ENCODE results near the gene ZFPL1.

The ZFPL1 gene

DNA sequence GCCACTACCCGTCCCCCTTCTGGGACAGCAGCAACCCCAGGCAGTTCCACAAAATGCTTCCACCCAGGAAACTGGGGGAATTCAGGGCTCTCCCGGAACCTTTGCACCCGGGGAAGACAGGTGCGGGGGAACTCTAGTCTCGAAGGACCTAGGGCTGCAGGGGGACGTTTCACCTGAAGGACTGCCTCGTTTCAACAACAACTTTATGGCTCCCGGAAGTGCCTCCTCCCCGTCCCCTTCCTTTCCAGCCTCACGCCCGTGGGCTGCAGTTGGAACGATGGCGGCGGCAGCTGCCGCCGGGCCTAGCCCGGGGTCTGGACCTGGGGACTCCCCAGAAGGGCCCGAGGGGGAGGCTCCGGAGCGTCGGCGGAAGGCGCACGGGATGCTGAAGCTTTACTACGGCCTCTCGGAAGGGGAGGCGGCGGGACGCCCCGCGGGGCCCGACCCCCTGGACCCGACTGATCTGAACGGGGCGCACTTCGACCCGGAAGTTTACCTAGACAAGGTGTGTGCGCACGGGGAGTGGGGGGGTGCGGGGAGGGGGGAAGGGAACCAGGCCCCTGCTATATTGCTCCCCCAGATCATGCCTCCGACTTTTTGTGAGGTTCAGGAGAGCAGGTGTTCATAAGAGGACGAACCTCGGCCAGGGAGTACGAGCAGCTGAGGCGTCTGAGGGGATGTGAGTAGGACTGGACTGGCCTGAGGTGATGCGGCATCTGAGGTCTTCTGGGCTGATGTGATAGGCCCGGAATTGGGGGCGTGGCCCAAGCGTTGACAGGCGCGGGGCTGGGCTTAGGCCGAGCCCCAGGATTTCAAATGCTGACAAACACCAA is 12.2 kb downstream of the ZFPL1 start, which contains the start of gene VPS51:
VPS51 (plus strand) TSS at position 241 of the 833 bp plus-strand sequence; CDS start at position 278, 37 bp downstream.
- DNase-seq (ENCODE audit: low read depth): peak; percentile 75

DNA sequence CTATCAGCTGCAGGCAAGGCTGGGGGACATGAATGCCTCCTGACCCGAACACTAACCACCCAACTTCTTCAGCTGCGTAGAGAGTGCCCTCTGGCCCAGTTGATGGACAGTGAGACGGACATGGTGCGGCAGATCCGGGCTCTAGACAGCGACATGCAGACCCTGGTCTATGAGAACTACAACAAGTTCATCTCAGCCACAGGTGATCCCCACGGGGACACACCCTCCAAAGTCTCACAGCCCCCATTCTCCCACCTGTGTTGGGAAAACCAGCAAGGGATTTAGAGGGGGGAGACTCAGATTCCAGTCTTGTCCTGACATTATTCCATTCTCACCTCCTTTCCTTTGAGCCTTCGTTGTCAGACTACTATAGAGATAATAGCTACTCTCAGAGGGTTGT is 12.9 kb downstream of the ZFPL1 start:
- no peak for DNase-seq (ENCODE audit: low read depth)

GRCh38 chr11:65100674-65101350 is 16.8 kb downstream of the ZFPL1 start:
- no peak for DNase-seq (ENCODE audit: low read depth)

GRCh38 chr11:65102142-65103095 is 18.4 kb downstream of the ZFPL1 start:
- DNase-seq (ENCODE audit: low read depth): no peak

- no peak for DNase-seq (ENCODE audit: low read depth)
Observed at GRCh38 chr11:65103476-65103875, 19.5 kb downstream of the ZFPL1 start.

DNA sequence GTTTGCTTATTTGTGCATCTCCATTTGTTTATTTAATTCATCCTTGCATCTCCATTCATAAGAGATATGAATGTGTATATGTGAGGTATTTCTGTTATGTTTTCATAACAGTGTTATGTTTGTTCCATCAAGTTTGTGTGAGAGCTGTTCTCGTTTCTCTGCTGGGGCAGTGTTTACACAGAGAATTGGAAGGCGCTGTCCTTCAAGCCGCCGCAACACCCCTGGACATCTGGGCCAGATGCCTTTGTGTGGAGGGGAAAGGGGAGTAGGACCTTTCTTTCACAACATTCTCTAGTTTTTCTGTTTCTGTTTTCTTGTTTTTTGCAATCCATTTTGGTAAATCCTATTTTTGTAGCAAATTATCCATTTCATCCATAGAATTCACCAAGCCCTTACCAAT is 20.6 kb downstream of the ZFPL1 start:
- no peak for DNase-seq (ENCODE audit: low read depth)

DNA sequence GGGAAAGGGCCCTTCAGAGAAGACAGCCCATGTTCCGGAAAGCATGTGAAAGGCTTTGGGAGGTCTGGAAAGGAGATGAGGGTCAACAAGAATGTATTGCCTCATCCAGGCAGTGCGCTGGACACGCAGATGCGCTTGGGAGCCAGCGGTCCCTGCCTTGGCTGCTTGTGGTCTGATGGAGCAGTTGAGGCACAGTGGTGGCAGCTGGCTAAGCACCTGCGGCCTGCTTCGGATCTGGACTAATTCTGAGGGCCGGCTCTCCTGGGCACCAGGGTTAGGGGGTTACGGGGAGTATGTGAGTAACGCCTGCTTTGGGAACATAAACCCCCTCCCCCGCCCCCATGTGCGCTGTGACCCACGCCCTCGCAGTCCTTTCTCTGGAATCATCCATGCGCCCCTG is 23.1 kb downstream of the ZFPL1 start:
- DNase-seq (ENCODE audit: low read depth): no peak

- no peak for DNase-seq (ENCODE audit: low read depth)
Observed at GRCh38 chr11:65107751-65108468, 23.9 kb downstream of the ZFPL1 start.

DNA sequence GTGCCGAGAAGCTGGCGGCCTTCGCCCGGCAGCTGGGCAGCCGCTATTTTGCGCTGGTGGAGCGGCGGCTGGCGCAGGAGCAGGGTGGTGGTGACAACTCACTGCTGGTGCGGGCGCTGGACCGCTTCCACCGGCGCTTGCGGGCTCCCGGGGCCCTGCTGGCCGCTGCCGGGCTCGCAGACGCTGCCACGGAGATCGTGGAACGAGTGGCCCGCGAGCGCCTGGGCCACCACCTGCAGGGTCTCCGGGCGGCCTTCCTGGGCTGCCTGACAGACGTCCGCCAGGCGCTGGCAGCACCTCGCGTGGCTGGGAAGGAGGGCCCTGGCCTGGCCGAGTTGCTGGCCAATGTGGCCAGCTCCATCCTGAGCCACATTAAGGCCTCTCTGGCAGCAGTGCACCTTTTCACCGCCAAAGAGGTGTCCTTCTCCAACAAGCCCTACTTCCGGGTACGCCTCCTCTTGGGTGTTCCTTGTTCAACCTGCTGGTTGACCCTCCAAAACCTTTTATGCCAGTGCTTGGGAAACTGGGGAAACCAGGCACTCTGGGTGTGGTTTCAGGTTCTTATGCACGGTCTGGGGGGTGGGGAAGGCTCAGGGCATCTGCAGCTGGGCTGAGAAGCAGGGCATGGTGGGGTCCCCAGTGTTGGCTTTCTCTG is 24.6 kb downstream of the ZFPL1 start:
- no peak for DNase-seq (ENCODE audit: low read depth)

DNA sequence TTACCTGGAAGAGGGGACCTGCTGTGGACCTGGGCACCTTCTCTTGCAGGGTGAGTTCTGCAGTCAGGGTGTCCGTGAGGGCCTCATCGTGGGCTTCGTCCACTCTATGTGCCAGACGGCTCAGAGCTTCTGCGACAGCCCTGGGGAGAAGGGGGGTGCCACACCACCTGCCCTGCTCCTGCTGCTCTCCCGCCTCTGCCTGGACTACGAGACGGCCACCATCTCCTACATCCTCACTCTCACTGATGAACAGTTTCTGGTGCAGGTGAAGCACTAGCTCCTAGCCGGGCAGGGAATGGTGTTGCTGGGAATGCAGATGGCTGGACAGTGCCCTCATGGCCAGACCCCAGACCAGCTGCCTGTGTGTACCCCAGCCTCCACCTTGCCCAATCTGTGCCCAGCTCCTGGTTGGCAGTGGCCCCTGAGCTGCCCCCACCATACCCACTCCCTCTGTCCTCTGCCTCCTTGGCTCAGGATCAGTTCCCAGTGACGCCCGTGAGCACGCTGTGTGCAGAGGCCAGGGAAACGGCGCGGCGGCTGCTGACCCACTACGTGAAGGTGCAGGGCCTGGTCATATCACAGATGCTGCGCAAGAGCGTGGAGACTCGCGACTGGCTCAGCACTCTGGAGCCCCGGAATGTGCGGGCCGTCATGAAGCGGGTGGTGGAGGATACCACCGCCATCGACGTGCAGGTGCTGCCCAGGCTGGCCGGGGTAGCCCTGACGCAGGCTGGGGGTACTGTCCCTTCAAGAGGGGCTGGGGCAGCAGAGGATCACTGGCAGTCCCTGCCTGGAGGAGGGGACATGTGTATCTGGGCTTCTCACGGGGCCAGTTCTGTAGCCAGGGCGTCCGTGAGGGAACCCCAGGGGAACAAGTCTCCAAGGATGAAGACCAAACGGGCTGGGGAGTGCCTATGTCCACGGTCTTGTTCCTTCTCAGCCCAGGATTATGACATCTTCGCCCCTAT is 25.5 kb downstream of the ZFPL1 start:
- no peak for DNase-seq (ENCODE audit: low read depth)

DNA sequence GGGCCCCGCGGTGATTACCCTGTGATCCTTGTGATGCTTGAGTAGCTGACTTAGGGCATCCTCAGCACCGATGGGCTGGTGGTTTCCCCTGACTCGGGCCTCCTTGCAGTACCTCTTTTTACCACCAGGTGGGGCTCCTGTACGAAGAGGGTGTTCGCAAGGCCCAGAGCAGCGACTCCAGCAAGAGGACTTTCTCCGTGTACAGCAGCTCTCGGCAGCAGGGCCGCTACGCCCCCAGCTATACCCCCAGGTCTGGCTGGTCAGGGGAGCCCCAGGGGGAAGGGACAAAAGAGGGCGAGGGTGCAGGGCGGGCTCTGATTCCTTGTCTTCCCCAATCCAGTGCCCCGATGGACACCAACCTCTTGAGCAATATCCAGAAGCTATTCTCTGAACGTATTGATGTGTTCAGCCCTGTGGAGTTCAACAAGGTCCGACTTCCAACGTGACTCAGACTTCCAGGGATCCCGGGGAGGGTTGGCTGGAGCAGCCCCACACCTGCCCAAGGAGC is 26.4 kb downstream of the ZFPL1 start:
- DNase-seq (ENCODE audit: low read depth): peak; percentile 70

GRCh38 chr11:65111159-65111743 is 27.2 kb downstream of the ZFPL1 start:
- DNase-seq (ENCODE audit: low read depth): no peak

DNA sequence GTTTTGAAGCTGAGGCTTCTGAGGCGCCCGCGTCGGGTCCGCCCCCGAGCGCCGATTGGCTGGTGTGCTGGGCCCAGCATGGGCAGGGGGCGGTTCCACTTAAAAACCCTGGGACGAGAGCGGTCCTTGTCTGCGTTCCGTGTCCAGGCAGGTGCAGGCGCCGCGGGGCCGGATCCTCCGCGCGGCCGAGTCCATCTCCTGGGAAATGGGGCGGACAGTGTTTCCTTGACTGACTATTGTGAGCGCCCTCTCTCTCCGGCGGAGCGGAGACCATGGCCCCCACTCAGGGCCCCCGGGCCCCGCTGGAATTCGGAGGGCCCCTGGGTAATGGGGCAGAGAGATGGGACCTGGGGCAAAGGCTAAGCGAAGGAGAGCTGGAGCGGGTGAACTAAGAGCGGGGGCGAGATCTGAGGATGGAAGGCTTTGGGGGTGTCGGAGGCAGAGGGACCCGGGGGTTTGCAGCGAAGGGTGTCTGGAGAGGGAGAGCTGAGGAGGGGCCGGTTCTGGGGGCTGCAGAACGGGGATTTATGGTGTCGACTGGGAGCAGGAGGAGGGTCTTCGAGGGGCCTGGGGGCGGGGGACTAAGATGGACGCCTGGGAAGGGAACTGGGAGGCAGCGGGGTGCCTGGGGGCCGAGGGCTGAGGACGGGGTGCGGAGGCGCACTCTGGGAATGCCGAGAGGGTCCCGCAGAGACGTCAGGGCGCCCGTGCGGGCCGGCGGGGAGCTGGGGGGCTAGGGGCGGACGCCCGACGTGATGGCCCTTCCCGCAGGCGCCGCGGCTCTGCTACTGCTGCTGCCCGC is 27.9 kb downstream of the ZFPL1 start, which contains the start of gene TM7SF2:
TM7SF2 (plus strand) TSS at position 129 of the 802 bp plus-strand sequence; CDS start at position 273, 144 bp downstream.
- peak; percentile 69 for DNase-seq (ENCODE audit: low read depth)

DNA sequence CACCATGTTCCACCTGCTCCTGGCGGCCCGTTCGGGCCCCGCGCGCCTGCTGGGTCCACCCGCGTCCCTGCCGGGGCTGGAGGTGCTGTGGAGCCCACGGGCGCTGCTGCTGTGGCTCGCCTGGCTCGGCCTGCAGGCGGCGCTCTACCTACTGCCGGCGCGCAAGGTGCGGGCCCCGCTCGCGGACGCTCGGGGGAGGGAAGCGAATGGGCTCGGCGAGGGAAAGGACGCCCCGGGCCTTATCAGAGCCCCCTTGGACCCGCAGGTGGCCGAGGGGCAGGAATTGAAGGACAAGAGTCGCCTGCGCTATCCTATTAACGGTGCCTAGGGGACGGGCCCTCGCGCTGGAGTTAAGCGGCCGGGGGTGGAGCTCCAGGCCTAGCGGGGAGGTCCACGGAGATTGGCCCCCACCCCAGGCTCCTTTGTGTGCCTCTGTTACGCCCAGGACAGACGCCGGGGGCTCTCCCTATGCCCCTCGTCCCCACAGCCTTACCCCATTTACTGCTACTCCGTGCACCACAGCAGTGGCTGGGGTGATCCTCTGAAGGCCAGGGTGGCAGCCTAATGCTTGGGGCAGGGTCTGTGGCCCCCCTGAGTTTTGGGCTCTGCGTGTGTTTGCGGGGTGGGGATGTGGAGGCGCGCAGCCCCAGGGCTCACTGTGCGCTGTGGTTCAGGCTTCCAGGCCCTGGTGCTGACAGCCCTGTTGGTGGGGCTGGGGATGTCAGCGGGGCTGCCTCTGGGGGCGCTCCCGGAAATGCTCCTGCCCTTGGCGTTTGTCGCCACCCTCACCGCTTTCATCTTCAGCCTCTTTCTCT is 28.7 kb downstream of the ZFPL1 start:
- DNase-seq (ENCODE audit: low read depth): no peak

DNA sequence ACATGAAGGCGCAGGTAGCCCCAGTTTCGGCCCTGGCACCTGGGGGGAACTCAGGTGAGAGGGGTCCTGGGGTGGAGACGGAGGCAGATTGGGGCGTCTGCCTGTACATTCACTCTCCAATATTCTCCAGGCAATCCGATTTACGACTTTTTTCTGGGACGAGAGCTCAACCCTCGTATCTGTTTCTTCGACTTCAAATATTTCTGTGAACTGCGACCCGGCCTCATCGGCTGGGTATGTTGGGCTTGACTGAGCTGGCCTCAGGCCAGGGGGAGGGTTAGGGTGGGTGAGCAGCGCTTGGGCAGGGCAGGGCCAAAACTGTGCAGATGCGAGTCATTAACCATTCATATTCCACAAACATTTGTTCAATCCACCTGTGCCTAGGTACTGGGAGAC is 29.3 kb downstream of the ZFPL1 start:
- DNase-seq (ENCODE audit: low read depth): no peak

DNA sequence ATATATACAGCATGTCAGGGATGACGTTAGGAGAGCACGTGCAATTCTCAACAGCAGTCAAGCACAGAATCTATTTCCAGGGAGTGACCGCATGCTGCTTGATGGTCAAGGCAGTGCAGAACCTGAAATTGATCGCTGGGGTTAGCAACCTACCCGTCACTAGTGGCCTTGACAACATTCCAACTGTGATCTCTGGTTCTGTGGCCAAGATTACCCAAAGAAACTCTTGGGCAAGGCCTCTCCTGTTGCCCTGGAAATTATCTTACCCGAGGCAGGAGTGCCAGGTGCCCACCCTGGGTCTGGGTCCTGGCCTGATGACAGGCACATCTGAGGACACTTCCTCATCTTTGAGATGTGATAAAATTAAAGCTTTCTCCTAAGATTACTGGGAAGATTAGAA is 29.8 kb downstream of the ZFPL1 start:
- no peak for DNase-seq (ENCODE audit: low read depth)

DNA sequence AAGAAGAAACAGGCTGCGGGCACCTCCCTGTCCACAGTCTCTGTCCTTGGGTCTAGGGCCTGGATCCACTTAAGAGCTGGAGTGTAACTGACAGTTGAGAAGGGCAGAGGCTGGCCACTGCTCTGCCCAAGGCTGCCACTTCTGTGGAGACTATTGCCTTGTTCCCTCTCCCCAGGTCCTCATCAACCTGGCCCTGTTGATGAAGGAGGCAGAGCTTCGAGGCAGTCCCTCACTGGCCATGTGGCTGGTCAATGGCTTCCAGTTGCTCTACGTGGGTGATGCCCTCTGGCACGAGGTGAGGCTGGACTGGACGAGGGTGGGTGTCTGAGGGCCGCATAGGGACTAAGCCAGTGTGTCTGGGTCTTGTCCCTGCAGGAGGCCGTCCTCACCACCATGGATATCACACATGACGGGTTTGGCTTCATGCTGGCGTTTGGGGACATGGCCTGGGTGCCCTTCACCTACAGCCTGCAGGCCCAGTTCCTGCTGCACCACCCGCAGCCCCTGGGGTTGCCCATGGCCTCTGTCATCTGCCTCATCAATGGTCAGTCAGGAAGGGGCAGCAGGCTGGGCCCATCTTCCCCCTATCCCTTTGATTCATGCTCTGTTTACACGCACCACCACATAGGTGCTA is 30.6 kb downstream of the ZFPL1 start:
- DNase-seq (ENCODE audit: low read depth): no peak

Measured in CMK (cell line).